Keratinocyte (primary cell): ENCODE data around the gene DGKI. TPM values are rescaled to one million over a fixed set of nuclear protein-coding genes. Genes with fewer than 3 reads are reported as not detected.
A peak's percentile ranks its signal among the peaks of the same experiment; 100 is the strongest.

Experiments used
- DNase-seq: peaks from one replicate; pipeline ENCODE4 v3.0.0-alpha.2; 2011; ENCODE audit warnings: low read depth, missing footprints, low spot score
- FAIRE-seq: peaks from 2 replicates; lab custom pipeline; 2011; peaks lifted over from hg19 to GRCh38; lab: Jason Lieb, UNC
- H2AFZ ChIP-seq: 2 replicates; pipeline ENCODE4 v1.6.0; 2012; ENCODE audit warnings: low read length, control low read depth, inconsistent platforms; ENCODE audit not compliant: control insufficient read depth
- H3K27ac ChIP-seq: 2 replicates; pipeline ENCODE4 v1.5.1; 2011; ENCODE audit warnings: low read length; ENCODE audit not compliant: control insufficient read depth, insufficient read depth
- H3K27me3 ChIP-seq: 3 replicates; pipeline ENCODE4 v1.6.0; 2011; ENCODE audit warnings: low read length; ENCODE audit not compliant: control insufficient read depth, insufficient read depth; ENCODE audit errors: extremely low read depth
- H3K36me3 ChIP-seq, 2 experiments: 2 replicates in 1 of 2; 3 replicates in 1 of 2; pipeline ENCODE4 v1.5.1; 2011; ENCODE audit warnings: low read length in 2 of 2, mild to moderate bottlenecking in 1 of 2; ENCODE audit not compliant: control insufficient read depth in 2 of 2, insufficient read depth in 2 of 2; ENCODE audit errors: extremely low read depth in 1 of 2
- H3K4me1 ChIP-seq: 3 replicates; pipeline ENCODE4 v1.5.1; 2011; ENCODE audit warnings: low read length; ENCODE audit not compliant: control insufficient read depth, insufficient read depth; ENCODE audit errors: extremely low read depth
- H3K4me2 ChIP-seq: 3 replicates; pipeline ENCODE4 v1.6.0; 2011; ENCODE audit warnings: low read depth, low read length; ENCODE audit not compliant: control insufficient read depth, insufficient read depth; ENCODE audit errors: extremely low read depth
- H3K4me3 ChIP-seq, 3 experiments: fragments of 200-600 bp in 1 of 3; sonication (generic) in 1 of 3; 2 replicates in 2 of 3; 3 replicates in 1 of 3; pipeline ENCODE4 v1.5.1; 2011 to 2016; ENCODE audit warnings: low read length in 3 of 3, mild to moderate bottlenecking in 3 of 3, control low read depth in 2 of 3, inconsistent platforms in 1 of 3, low read depth in 1 of 3, mixed read lengths in 1 of 3, mixed run types in 1 of 3, moderate library complexity in 1 of 3; ENCODE audit not compliant: control insufficient read depth in 2 of 3, insufficient read depth in 2 of 3; ENCODE audit errors: extremely low read depth in 1 of 3
- H3K79me2 ChIP-seq: 2 replicates; pipeline ENCODE4 v1.6.0; 2012; ENCODE audit warnings: low read length; ENCODE audit not compliant: control insufficient read depth, insufficient read depth
- H3K9ac ChIP-seq: 3 replicates; pipeline ENCODE4 v1.6.0; 2011; ENCODE audit warnings: low read length; ENCODE audit not compliant: control insufficient read depth, insufficient read depth; ENCODE audit errors: extremely low read depth
- H3K9me1 ChIP-seq: 3 replicates; pipeline ENCODE4 v1.6.0; 2011; ENCODE audit warnings: low read length; ENCODE audit not compliant: control insufficient read depth, insufficient read depth; ENCODE audit errors: extremely low read depth
- H3K9me3 ChIP-seq: 2 replicates; pipeline ENCODE4 v1.5.1; 2012; ENCODE audit warnings: low read depth, low read length; ENCODE audit not compliant: control insufficient read depth
- H4K20me1 ChIP-seq: 3 replicates; pipeline ENCODE4 v1.6.0; 2011; ENCODE audit warnings: low read length; ENCODE audit not compliant: control insufficient read depth, insufficient read depth; ENCODE audit errors: extremely low read depth
- EZH2 ChIP-seq: IDR thresholded peaks from one replicate; pipeline ENCODE4 v1.6.1; 2012; ENCODE audit warnings: inconsistent platforms, mild to moderate bottlenecking, low read length, moderate library complexity
- dilution Hi-C: fragments of 300-500 bp; cut with MboI; formaldehyde crosslinking; loops from one replicate; pipeline ENCODE4 v1.7.0; 2020; ENCODE audit warnings: low sequenced_read_pairs; ENCODE audit not compliant: extremely low pct_ligation_motif_present
- polyA plus RNA-seq, 5 experiments: library from polyadenylated mRNA; depleted of rRNA in 3 of 5; stranded (reverse) in 3 of 5; stranded (forward) in 1 of 5; unstranded in 1 of 5; fragments of >200 nt; gene quantifications; 1 replicate in 1 of 5; 2 replicates in 3 of 5; 3 replicates in 1 of 5; pipeline versions ENCODE4 v1.2.1 to v1.2.3, GENCODE V29; 2011 to 2012; ENCODE audit warnings: missing spikeins in 2 of 5, low read depth in 1 of 5, low replicate concordance in 1 of 5
- TF ChIP-seq, protein P1 (sequence below), 3 experiments: IDR thresholded peaks in 1 of 3; conservative IDR thresholded peaks in 1 of 3; optimal IDR thresholded peaks in 1 of 3; 2 replicates in 2 of 3; 3 replicates in 1 of 3; pipeline versions ENCODE3 to v1.5.1; 2011; ENCODE audit warnings: low read length in 3 of 3, mild to moderate bottlenecking in 3 of 3, moderate library complexity in 2 of 3, control low read depth in 1 of 3, inconsistent platforms in 1 of 3; ENCODE audit not compliant: insufficient read depth in 2 of 3; ENCODE audit errors: extremely low read depth in 1 of 3

DGKI gene
- polyA plus RNA-seq, 1 donor (not counting 4 experiments of a cell fraction or from before 2014, with no cell fraction given), result 0.14 TPM

DNA sequence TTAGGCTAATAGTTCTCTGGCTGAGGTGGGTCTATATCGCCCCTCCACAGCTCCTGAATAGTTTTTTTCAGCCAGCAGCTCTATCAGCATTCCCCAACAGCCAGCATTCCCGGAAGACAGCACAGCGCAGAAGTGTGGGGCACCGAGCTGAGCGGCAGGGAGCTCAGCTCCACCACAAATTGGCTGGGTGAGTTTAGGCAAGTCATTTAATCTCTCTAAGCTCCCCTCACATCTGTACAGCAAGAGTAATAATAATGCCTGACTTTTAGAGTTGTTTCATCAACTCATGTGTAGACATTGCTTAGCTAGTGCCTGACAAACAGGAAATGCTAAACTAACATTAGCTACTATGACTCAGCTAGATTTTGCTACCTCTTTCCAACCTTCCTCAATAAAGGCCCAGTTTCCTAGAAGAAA lies 255.3 kb downstream of the DGKI start:
- Histone ChIP-seq H3K9me3 (no peaks in the 10 kb centered on the region), H3K27me3 (no peaks in the 10 kb centered on the region), H3K79me2 (no peaks in the 10 kb centered on the region), H4K20me1 (no peaks in the 10 kb centered on the region), H3K4me2 (no peak overlapping the region), H3K4me1 (peaks cover 11% of the 10 kb centered on the region), H3K4me3 (no peak overlapping the region), H2AFZ (peak overlapping the region; percentile 67), H3K9ac (no peak overlapping the region), H3K36me3 (no peaks in the 10 kb centered on the region), H3K9me1 (no peaks in the 10 kb centered on the region), H3K27ac (no peak overlapping the region)
- dilution Hi-C loops, result no loop called here
- DNase-seq (no peak), FAIRE-seq (no peak)
- TF ChIP-seq EZH2, result no peak
- TF ChIP-seq, protein P1, sequence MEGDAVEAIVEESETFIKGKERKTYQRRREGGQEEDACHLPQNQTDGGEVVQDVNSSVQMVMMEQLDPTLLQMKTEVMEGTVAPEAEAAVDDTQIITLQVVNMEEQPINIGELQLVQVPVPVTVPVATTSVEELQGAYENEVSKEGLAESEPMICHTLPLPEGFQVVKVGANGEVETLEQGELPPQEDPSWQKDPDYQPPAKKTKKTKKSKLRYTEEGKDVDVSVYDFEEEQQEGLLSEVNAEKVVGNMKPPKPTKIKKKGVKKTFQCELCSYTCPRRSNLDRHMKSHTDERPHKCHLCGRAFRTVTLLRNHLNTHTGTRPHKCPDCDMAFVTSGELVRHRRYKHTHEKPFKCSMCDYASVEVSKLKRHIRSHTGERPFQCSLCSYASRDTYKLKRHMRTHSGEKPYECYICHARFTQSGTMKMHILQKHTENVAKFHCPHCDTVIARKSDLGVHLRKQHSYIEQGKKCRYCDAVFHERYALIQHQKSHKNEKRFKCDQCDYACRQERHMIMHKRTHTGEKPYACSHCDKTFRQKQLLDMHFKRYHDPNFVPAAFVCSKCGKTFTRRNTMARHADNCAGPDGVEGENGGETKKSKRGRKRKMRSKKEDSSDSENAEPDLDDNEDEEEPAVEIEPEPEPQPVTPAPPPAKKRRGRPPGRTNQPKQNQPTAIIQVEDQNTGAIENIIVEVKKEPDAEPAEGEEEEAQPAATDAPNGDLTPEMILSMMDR (optimal IDR thresholded peaks at IDR 0.05 in 1 of 3, IDR thresholded peaks at IDR 0.05 in 1 of 3, conservative IDR thresholded peaks at IDR 0.05 in 1 of 3; ENCODE audit: extremely low read depth in 1 of 3, insufficient read depth in 2 of 3, low read length in 3 of 3), result no peak

GRCh38 chr7:137590756-137591305 lies 255.9 kb downstream of the DGKI start:
- H3K9me1 ChIP-seq, result no peaks in the 10 kb centered on the region
- FAIRE-seq, result no peak
- no peak overlapping the region for H3K4me2 ChIP-seq
- H2AFZ ChIP-seq, result no peak overlapping the region
- H3K27ac ChIP-seq, result no peak overlapping the region
- TF ChIP-seq, protein P1 (optimal IDR thresholded peaks at IDR 0.05 in 1 of 3, IDR thresholded peaks at IDR 0.05 in 1 of 3, conservative IDR thresholded peaks at IDR 0.05 in 1 of 3; ENCODE audit: extremely low read depth in 1 of 3, insufficient read depth in 2 of 3, low read length in 3 of 3), result no peak
- no peak for TF ChIP-seq EZH2
- H3K9me3 ChIP-seq, result no peaks in the 10 kb centered on the region
- dilution Hi-C loops, result no loop called here
- H3K36me3 ChIP-seq, result no peaks in the 10 kb centered on the region
- H3K4me1 ChIP-seq, result peaks cover 11% of the 10 kb centered on the region
- no peaks in the 10 kb centered on the region for H3K27me3 ChIP-seq
- no peak for DNase-seq
- H3K79me2 ChIP-seq, result no peaks in the 10 kb centered on the region
- H3K9ac ChIP-seq, result no peak overlapping the region
- no peak overlapping the region for H3K4me3 ChIP-seq
- H4K20me1 ChIP-seq, result no peaks in the 10 kb centered on the region
